Measurements from ENCODE around the gene CEP89.
"Not testable (repeated sequence)": the region's sequence is repeated elsewhere in the genome, so short reads cannot be mapped to it uniquely, and the experiment has no call there.

The CEP89 gene

DNA sequence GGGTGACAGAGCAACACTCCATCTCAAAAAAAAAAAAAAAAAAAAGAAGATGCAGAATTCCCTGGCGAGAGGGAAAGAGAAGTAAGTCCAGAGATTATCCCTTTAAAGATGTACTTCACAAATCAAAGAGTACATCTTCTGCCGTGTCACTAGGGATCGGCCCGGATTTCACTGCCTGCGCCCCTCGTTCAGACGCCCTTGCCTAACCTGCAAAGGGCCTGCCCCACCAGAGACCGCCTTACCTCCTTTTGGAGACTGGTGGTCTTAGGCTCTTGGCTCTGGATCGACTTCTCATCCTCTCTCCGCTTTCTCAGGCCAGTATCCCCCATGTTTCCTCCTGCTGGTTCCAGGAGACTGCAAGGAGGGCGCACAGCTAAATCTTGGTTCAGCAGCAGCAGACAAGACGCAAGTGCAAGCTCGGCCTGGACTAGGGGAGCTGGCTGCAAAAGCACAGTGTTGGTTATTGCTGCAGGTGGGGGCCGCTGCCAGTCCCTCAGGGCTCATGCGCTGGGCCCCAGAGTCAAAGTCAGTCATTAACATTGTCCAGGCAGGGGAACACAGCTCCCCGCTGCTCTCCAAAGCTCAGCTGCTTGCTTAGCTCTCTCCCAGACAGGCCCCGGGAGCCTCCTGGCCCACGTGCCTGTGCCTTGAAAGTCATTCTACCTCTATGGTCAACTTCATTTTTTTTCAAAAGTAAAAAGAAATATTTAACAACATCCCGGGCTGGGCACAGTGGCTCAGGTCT lies 103.4 kb downstream of the CEP89 start:
- DNase-seq: no peak

DNA sequence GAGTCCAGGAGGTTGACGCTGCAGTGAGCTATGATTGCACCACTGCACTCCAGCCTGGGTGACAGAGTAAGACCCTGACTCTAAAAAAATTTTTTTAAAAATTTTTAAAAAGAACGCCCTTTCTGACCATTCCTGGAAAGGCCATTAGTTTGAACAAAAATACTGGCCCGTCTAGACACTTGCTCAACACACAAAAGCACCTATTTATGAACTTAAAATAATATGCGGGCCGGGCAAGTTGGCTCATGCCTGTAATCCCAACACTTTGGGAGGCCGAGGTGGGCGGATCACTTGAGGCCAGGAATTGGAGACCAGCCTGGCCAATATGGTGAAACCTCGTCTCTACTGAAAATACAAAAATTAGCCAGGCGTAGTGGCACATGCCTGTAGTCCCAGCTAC lies 104.3 kb downstream of the CEP89 start:
- not testable (repeated sequence) for DNase-seq

DNA sequence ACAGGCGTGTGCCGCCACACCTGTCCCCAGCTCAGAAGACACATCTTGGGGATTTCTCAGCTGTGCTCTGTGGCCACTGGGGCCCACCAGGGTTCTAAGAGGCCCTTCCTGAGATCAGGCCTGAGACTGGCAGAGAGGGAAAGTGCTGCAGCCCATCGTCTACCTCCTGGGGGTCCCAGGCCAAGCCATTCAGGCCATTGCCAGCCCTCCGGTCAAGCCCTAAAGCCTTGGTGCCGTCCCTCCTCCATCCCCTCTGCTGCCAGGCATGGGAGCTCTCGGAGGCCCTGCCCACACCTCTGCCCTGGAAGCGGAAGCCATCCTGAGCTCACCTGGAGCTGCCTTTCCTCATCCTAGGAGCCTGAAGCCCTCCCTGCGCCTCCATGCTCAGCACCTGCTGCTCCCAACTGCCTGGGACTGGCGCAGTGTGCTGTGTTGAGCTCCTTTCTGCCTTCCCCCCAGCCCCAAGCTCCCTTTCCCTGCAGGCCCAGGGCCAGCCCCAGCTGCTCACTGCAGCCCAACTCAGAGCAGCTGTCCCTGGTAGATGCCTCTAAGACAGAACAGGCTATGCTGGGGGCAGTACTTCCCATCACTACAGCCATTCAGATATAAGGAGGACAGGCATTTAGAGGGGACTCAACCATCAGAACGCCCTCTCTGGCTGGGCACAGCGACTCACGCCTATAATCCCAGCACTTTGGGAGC lies 105.0 kb downstream of the CEP89 start:
- no peak for DNase-seq

DNA sequence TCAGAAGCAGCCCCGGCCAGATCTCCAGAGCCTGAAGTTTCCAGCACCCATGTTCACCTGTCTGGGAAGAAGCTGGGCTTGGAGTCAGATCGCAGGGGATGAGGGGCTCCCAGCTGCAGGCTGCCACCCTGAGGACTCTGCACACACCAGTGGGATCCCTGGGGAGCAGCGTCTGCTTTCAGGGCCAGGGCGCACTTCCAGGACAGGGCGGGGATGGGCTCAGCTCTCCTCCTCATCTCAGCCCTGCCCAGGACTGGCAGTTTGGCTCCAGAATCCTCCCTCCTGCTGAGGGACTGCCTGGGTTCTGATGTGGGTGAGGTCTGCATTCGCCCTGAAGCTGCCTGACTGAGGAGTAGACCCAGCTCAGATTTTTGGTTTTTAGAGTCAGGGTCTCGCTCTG lies 105.7 kb downstream of the CEP89 start:
- DNase-seq: no peak

DNA sequence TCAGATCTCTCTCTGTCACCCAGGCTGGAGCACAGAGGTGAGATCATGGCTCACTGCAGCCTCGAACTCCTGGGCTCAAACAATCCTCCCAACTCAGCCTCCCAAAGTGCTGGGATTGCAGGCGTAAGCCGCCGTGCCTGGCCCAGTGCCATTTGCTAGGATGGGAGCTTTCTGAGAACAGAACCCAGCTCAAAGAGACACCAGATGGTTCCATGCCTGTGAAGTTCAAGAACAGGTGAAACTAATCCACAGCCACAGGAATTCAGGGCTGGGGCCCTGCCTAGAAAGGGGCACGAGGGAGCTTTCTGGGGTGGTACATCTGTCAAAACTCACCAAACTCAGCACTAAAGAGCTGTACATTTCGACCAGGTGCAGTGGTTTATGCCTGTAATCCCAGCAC lies 106.4 kb downstream of the CEP89 start:
- DNase-seq: no peak

DNA sequence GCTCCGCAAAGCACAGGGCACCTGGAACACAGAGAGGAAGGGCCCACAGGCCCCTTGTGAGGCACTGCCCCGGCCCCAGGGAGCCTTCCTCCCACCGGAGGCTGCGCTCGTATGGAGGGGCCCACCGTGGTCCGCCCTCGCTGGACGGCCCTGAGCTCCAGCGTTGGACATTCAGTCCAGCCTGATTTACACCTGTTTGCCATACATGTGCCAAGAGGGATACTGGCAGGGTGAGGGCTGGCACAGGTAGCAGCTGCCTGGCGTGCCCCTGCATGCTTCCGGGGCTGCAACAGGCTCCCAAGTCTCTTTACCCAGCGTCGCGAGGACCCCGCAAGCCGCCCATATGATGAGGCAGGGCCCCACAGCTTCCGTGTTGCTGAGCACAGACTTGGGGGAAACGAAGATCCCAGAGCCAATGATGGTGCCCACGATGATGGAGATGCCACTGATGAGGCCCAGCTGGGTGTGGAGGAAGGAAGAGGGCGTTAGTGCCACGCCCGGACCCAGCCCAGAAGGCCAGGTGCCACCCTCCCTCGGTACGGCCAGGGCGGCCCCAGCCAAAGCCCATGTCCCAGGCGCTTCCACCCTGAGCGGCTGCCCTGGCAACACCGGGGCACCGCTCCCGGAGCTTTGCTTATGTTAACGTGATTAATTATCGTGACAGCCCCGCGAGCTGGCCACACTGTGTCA lies 107.3 kb downstream of the CEP89 start:
- no peak for DNase-seq

DNA sequence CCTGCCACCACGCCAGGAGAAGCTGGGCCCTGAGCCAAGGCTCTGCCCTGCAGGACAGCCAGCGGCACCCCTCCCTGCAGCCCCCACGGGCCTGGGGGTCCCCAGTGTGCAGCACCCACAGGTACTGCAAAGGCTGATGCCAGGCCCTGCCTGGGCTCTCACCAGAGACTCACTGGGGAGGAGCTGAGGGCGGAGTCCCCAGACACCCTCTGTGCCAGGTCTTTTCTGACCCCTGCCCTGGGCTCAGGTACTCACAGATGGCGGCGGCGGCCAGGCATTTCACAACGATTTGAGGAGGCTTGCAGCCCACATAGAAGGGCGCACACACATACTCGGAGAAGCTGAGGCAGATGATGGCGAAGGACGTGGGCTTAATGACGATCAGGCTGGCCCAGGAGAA lies 107.9 kb downstream of the CEP89 start:
- no peak for DNase-seq

DNA sequence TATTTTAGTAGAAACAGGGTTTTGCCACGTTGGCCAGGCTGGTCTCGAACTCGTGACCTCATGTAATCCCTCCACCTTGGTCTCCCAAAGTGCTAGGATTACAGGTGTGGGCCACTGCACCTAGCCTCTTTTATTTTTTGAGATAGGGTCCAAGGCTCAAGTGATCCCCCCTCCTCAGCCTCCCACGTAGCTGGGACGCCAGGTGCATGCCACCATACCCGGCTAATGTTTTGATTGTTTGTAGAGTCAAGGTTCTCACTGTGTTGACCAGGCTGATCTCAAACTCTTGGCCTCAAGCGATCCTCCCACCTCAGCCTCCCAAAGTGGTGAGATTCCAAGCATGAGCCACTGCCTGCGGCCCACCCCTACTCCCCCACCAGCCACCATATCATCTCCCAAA lies 108.5 kb downstream of the CEP89 start:
- DNase-seq: no peak

DNA sequence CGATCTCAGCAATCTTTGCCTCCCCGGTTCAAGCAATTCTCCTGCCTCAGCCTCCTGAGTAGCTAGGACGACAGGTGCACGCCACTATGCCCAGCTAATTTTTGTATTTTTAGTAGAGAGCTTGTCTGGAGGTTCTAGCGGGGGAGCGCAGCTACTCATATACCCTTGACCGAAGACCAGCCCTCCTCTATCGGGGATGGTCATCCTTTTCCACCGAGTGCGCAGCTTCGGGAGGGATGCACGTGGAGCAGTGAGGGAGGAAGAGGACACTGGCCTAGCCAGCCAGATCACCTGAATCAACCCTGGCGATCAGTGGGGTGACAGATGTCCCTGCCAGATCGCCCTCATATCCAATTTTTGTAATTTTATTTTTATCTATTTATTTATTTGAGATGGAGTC lies 109.0 kb downstream of the CEP89 start:
- DNase-seq: no peak

DNA sequence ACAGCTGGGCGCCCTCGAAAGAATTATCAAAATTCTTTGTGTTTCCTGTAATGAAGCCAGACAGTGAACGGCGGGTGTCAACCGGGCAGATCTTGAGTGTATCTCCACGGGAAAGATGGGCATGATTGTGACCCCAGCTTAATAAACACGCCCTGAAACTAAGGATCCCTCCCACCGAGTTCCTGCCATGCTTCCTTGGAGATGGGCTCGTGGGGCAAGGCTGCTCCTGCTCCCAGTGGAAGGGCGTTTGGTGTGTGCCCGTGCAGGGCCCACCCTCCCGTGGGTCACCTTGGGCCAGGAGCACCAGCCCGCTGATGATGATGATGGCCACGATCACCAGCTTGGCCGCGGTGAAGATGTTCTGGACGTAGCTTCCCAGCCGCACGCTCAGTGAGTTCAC lies 109.6 kb downstream of the CEP89 start:
- no peak for DNase-seq

DNA sequence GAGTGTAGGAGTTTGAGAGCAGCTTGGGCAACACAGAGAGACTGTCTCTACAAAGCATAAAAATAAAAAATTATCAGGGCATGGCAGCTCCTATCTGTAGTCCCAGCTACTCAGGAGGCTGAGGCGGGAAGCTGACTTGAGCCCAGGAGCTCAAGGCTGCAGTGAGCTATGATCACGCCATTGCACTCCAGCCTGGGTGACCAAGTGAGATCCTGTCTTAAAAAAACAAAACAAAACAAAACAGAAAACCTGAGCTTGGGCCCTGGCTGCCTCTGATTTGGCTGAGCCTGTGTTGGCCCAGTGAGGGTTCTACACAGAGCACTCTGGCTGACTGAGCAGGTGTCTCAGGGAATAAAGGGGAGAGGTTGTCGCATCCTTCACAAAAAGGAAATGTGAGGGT lies 110.2 kb downstream of the CEP89 start:
- DNase-seq: no peak

DNA sequence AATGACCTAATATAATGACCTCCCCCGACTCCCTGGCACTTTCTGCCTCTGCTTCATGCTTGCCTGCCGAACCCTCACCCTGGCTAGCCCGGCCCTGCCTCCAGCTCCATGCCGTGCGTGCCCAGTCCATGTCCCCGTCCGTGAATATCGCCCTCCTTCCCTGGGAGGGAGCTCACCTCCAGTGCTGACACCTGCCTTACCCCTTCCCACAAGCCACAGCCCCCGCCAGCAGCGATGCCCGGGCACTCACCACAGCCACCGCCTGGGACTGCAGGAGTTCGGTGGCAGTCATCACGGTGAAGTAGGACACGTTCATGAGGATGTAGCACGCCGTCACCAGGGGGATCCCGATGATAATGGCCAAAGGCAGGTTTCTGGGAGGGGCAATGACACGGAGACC lies 112.2 kb downstream of the CEP89 start:
- DNase-seq: no peak

DNA sequence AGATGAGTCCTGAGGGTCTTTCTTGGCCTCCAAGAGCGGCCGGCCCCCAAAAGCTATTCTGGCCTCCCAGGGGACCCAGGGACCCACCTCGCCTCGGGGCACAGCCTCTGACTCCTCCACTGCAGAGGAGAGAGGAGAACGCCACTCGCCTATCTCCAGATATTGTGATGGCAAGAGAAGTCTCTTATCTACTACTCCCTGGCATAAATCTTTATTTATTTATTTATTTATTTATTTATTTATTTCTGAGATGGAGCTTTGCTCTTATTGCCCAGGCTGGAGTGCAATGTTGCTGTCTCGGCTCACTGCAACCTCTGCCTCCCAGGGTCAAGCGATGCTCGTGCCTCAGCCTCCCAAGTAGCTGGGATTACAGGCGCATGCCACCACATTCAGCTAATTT lies 113.2 kb downstream of the CEP89 start:
- no peak for DNase-seq

DNA sequence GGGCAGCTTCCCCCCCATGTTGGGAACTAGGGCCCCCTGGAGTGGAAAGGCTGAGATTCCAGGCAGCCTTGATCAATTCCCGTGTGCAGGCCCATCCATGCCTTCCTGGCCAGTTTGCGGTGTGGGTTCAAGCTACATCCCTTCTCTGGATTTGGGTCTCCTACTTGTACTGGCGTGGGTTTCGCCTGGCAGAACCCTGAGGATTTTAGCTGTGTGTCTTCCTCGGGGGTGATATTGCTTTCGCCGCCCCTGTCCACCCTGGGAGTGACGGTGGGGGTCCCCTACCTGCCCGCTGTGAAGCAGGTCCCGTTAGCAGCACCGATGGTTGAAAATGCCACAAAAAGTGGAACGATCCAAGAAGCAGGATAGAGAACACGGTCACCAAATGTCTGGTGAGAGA lies 113.6 kb downstream of the CEP89 start:
- DNase-seq: no peak

DNA sequence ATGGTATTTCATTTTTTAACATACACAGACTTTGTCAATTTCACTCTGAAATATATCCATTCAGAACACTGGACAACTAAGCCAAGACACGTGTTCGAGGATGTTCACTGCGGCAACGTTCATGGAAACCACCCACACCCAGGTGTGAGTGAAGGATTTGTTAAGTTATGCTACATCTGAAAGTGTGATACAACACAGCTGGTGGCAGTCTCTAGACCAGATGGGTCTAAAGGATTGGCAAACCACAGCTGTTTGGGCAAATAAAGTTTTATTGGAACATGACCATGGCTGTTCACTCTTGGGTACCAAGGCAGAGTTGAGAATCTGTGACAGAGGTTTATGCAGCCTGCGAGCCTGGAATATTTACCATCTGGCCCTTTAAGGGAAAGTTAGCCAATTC lies 114.2 kb downstream of the CEP89 start:
- DNase-seq: no peak

DNA sequence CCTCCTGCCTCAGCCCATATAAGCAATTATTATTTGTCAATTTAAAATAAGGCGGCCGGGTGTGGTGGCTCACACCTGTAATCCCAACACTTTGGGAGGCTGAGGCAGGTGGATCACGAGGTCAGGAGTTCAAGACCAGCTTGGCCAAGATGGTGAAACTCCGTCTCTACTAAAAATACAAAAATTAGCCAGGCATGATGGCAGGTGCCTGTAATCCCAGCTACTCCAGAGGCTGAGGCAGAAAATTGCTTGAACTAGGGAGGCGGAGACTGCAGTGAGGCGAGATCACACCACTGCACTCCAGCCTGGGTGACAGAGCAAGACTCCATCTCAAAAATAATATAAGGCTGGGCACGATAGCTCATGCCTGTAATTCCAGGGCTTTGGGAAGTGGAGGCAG lies 114.9 kb downstream of the CEP89 start:
- not testable (repeated sequence) for DNase-seq

DNA sequence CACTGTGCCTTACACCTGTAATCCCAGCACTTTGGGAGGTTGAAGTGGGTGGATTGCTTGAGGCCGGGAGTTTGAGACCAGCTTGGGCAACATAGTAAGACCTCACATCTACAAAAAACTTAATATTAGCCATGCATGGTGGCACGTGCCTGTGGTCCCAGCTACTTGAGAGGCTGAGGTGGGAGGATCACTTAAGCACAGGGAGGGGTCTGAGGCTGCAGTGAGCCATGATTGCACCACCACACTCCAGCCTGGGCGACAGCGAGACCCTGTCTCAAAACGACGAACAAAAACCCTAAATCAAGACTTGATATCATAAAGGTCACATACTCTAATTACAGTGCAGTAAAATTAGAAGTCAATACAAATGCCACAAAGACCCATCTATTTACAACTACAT lies 119.5 kb downstream of the CEP89 start:
- DNase-seq: no peak

DNA sequence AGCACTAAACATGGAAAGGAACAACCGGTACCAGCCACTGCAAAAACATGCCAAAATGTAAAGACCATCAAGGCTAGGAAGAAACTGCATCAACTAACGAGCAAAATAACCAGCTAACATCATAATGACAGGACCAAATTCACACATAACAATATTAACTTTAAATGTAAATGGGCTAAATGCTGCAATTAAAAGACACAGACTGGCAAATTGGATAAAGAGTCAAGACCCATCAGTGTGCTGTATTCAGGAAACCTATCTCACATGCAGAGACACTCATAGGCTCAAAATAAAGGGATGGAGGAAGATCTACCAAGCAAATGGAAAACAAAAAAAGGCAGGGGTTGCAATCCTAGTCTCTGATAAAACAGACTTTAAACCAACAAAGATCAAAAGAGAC lies 123.7 kb downstream of the CEP89 start:
- not testable (repeated sequence) for DNase-seq

DNA sequence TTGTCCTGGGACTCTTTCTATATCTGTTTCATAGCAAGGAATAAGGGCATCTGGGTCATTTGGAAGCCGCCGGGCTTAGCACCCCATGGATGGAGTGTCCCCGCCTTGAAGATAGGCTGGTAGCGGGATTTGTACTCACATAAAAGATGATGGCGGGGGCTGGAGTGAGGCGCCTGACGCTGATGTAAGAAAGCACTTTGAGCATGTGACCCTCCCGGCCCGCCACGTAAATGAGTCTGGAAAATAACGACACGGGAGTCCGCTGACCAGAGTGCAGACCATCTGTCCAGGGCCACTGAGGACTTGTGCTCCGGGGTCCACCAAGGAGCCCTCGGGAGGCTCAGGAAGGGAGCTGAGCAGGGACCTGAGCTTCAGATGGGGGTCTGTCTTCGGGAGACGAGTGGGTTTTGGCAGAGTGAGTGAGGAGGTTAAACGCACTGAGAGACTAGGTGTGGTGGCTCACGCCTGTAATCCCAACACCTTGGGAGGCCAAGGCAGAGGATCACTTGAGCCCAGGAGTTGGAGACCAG lies 128.0 kb downstream of the CEP89 start:
- DNase-seq: no peak

DNA sequence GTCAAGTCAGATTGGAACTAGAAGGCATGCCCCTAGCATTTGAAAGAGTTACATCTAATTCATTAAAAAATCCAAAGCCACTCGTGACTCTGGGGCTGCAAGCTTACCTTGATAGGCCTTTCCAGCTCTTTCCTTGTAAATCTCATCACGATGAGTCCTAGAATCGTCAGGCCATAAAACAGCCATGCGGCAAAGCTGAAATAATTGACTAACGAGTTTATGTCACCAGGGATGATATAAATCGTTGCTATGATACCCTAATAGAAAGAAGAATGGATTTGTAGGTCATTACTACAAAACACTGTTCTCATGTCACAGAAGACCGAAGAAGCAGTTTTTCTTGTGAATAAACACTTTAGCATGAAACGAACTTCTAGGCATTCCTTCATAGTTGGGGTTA lies 129.7 kb downstream of the CEP89 start:
- DNase-seq: no peak

DNA sequence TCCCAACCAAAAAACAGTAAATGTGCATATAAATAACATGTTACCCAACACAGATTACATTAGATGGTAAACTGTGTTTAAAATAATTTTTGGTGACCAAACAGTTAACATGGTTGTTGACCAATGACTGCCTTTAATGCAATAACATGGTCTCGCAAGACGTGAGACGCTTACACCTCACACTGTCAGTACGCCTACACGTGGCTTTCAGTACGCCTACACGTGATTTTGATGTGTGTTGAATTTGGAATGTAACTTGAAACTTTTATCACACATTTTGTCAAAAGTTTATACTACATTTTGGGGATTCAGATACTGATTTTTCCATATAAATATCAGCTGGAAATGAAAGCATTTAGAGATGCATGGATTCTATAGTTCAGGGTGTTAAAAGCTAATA lies 134.2 kb downstream of the CEP89 start:
- DNase-seq: no peak

DNA sequence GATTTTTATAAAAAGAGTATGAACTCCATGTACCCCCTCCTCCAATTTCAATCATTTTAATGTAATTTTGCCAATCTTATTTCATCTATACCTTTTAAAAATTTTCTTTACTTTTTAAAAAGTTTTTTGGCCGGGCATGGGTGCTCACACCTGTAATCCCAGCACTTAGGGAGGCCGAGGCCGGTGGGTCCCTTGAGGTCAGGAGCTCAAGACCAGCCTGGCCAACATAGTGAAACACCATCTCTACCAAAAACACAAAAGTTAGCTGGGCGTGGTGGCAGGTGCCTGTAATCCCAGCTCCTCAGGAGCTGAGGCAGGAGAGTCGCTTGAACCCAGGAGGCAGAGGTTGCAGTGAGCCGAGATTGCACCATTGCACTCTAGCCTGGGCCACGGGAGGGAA lies 138.4 kb downstream of the CEP89 start:
- DNase-seq: not testable (repeated sequence)

DNA sequence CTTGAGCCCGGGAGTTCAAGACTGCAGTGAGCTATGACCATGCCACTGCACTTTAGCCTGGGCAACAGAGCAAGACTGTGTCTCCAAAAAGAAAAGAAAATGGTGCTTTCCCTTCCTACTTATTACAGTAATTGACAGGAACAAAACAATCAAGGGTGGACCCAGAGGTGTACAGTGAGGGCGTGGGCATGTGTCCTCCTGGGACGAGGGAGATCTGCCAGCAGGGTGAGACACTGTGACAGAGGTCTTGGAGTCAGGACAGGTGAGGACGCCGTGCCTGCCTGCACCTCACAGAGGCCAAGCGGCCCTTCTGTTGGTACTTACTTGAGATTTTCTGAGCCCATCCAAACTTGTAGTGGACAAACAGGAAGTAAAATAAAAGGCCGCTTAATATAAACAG lies 138.9 kb downstream of the CEP89 start:
- DNase-seq: not testable (repeated sequence)

DNA sequence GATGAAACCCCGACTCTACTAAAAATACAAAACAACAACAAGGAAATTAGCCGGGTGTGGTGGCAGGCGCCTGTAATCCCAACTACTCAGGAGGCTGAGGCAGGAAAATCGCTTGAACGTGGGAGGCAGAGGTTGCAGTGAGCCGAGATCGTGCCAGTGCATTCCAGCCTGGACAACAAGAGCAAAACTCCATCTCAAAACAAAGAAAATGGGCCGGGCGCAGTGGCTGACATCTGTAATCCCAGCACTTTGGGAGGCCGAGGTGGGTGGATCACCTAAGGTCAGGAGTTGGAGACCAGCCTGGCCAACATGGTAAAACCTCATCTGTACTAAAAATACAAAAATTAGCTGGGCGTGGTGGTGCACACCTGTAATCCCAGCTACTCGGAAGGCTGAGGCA lies 139.7 kb downstream of the CEP89 start:
- DNase-seq: not testable (repeated sequence)

All from CD4-positive, alpha-beta T cell treated with Interleukin-17A for 4 hours (primary cell).